Tibial nerve (tissue), 4 donors: ENCODE results near the gene CCDC91. TPM values are rescaled to one million over a fixed set of nuclear protein-coding genes. Genes with fewer than 3 reads are reported as not detected.
A peak's percentile ranks its signal among the peaks of the same experiment; 100 is the strongest.

Source experiments
- DNase-seq, 2 donors: peaks; one replicate each; pipeline ENCODE4 v3.0.0-alpha.2; 2019; ENCODE audit warnings: low spot score in 2 of 2
- H3K27ac ChIP-seq, 4 donors: fragments of 200-600 bp; sonication (generic) in 3 of 4; one replicate each; pipeline ENCODE4 v1.5.1; 2017 to 2019; ENCODE audit warnings: mild to moderate bottlenecking in 1 of 4
- H3K27me3 ChIP-seq, 2 donors: fragments of 200-600 bp; sonication (generic) in 1 of 2; one replicate each; pipeline versions ENCODE4 v1.5.1 to v1.6.0; 2017 to 2019
- H3K36me3 ChIP-seq, 3 donors: fragments of 200-600 bp; sonication (generic); one replicate each; pipeline ENCODE4 v1.5.1; 2018 to 2019
- H3K4me1 ChIP-seq, 4 donors: fragments of 200-600 bp; sonication (generic) in 3 of 4; one replicate each; pipeline ENCODE4 v1.5.1; 2017 to 2019
- H3K4me3 ChIP-seq, 4 donors: fragments of 200-600 bp; sonication (generic) in 3 of 4; one replicate each; pipeline ENCODE4 v1.5.1; 2017 to 2019; ENCODE audit warnings: mild to moderate bottlenecking in 1 of 4, moderate library complexity in 1 of 4
- H3K9me3 ChIP-seq, 4 donors: fragments of 200-600 bp; sonication (generic) in 3 of 4; one replicate each; pipeline ENCODE4 v1.5.1; 2017 to 2019
- EP300 ChIP-seq, 2 donors: sonication (generic); formaldehyde crosslinking; IDR thresholded peaks; one replicate each; pipeline ENCODE4 v1.6.1; 2017; ENCODE audit warnings: antibody characterized with exemption in 2 of 2, mild to moderate bottlenecking in 1 of 2
- POLR2A ChIP-seq, 2 donors: fragments of 450-650 bp; IDR thresholded peaks; one replicate each; pipeline ENCODE4 v1.6.1; 2017; ENCODE audit warnings: antibody characterized with exemption in 2 of 2, mild to moderate bottlenecking in 2 of 2, moderate library complexity in 2 of 2
- WGBS, 2 donors: methylation state at CpG; one replicate each; pipeline ENCODE4 v1.1.5; 2018; 5-methylcytosine and 5-hydroxymethylcytosine counted together
- total RNA-seq, 4 donors: library from RNA; depleted of rRNA; stranded (reverse); fragments of >200 nt; gene quantifications; one replicate each; pipeline ENCODE4 v1.1.0, GENCODE V29; 2016
- TF ChIP-seq, protein P1 (sequence below), 5 experiments: fragments of 200-600 bp in 3 of 5; fragments of 450-650 bp in 2 of 5; sonication (generic) in 3 of 5; IDR thresholded peaks; one replicate each; pipeline ENCODE4 v1.5.1; 2016 to 2019; ENCODE audit warnings: antibody characterized with exemption in 5 of 5, mild to moderate bottlenecking in 3 of 5, moderate library complexity in 2 of 5

Gene CCDC91
- total RNA-seq, 4 donors from 2014 or later = 39.0 to 76.5 (median 44.0) TPM

DNA sequence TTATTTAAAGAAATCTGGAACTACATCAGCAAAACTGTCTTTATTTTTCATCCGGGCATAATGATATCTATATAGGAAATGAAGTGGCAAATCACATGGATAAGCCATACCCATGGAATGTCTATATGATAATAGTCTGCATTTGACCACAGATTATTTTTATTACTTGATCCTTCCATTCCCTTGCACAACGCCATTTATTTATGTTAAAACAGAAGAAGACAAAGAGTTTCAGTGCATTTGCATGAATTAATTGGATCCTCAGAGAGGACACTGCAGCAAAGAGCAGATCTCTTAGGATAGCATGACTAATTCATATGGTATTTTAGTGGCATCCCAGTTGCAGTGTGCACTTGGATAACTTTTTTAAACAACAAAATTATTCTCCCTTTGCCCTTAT lies 345.0 kb downstream of the CCDC91 start:
- WGBS, 2 donors = 66 to 69% methylated on average over 2 of the region's 2 CpGs
- Histone ChIP-seq H3K36me3 (no peaks in the 10 kb centered on the region), H3K4me3 (no peak overlapping the region), H3K9me3 (no peaks in the 10 kb centered on the region), H3K27ac (no peak overlapping the region), H3K27me3 (no peaks in the 10 kb centered on the region), H3K4me1 (peaks cover 0 to 12% (median 0%) of the 10 kb centered on the region in 4 donors)
- no peak for DNase-seq
- TF ChIP-seq, protein P1, sequence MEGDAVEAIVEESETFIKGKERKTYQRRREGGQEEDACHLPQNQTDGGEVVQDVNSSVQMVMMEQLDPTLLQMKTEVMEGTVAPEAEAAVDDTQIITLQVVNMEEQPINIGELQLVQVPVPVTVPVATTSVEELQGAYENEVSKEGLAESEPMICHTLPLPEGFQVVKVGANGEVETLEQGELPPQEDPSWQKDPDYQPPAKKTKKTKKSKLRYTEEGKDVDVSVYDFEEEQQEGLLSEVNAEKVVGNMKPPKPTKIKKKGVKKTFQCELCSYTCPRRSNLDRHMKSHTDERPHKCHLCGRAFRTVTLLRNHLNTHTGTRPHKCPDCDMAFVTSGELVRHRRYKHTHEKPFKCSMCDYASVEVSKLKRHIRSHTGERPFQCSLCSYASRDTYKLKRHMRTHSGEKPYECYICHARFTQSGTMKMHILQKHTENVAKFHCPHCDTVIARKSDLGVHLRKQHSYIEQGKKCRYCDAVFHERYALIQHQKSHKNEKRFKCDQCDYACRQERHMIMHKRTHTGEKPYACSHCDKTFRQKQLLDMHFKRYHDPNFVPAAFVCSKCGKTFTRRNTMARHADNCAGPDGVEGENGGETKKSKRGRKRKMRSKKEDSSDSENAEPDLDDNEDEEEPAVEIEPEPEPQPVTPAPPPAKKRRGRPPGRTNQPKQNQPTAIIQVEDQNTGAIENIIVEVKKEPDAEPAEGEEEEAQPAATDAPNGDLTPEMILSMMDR (IDR thresholded peaks at IDR 0.05) = no peak
- TF ChIP-seq POLR2A (IDR thresholded peaks at IDR 0.05) (no peak), EP300 (IDR thresholded peaks at IDR 0.05) (no peak)

DNA sequence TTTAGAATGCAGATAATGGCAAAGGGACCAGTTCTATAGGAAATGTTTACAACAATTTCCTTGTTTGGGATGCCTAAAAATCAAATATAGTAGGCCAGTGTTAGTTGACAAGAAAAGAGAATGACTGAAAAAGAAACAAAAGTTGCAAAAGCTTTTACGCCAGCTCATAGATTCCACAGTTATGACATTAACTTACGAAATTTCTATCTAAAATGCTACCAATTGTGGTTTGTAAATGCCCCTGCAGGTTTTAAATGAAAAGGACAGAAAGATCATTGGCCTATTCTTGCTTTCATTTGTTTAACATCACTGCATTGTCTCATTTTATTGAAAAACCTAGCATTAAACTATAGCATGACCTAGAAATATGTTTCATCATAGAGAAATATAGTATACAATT lies 345.8 kb downstream of the CCDC91 start:
- TF ChIP-seq, protein P1 (IDR thresholded peaks at IDR 0.05) = no peak
- TF ChIP-seq EP300 (IDR thresholded peaks at IDR 0.05) (no peak), POLR2A (IDR thresholded peaks at IDR 0.05) (no peak)
- Histone ChIP-seq H3K4me1 (peaks cover 0 to 12% (median 0%) of the 10 kb centered on the region in 4 donors), H3K27ac (peak overlapping the region in 1 of 4 donors; percentile 15), H3K4me3 (no peak overlapping the region), H3K9me3 (no peaks in the 10 kb centered on the region), H3K36me3 (no peaks in the 10 kb centered on the region), H3K27me3 (no peaks in the 10 kb centered on the region)
- no peak for DNase-seq
- 48 to 51% methylated on average over 2 of the region's 2 CpGs for WGBS, 2 donors

DNA sequence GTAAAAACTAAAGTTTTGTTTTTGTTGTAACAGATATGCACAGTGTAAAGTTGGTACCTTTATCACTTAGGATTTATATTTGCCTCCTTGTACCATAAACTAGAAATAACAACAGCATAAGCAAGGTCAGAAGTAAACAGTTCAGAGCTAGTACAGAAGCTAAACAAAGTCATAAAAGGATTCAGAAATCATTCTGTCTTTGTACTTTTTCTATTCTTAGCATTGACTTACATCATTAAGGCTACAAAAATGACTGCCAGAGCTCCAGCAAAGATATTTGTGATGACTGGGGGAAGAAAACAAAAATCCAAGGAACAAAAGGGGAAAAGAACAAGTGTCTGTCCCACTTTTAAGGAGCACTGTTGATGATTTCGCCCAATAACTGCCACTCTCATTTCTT lies 347.2 kb downstream of the CCDC91 start:
- DNase-seq = no peak
- Histone ChIP-seq H3K9me3 (no peaks in the 10 kb centered on the region), H3K4me3 (no peak overlapping the region), H3K4me1 (peaks cover 0 to 12% (median 0%) of the 10 kb centered on the region in 4 donors), H3K36me3 (no peaks in the 10 kb centered on the region), H3K27ac (peak overlapping the region in 2 of 4 donors; percentile 38 to 44), H3K27me3 (no peaks in the 10 kb centered on the region)
- TF ChIP-seq POLR2A (IDR thresholded peaks at IDR 0.05) (no peak), EP300 (IDR thresholded peaks at IDR 0.05) (no peak)
- TF ChIP-seq, protein P1 (IDR thresholded peaks at IDR 0.05) = no peak
- 80 to 97% methylated on average over 1 of the region's 1 CpG for WGBS, 2 donors

DNA sequence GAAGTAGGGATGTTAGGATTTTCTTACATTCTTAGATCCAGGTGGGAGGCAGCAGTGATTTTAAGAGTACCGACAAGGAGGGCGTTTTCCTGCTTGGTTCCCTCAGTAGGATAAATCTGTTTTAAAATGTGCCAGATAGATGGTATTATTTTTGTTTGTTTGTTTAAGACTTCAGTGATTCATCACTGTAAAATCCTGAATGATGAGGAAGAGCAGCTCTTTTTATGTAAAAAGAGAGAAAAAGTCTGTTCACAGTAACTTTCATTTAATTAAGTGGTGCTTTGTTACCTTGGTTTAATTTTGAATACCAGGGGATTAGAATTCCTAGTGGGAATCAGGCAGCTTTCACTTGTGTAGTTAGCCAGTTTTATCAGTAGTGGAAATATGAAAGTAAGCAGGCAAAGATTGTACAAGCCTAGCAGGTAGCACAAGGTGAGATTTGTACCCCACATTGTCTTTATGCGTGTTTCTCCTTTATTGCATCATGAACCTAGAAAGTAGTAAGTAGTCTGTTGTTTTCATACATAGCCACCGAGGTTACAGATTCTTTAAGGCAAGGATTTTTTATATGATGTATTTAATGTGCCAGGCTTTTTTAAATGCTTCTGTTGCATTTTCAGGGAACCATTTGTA lies 349.6 kb downstream of the CCDC91 start:
- WGBS, 2 donors = 89 to 97% methylated on average over 4 of the region's 4 CpGs
- H3K27ac ChIP-seq = no peak overlapping the region
- DNase-seq = no peak
- TF ChIP-seq EP300 (IDR thresholded peaks at IDR 0.05) = no peak
- TF ChIP-seq, protein P1 (IDR thresholded peaks at IDR 0.05) = no peak
- TF ChIP-seq POLR2A (IDR thresholded peaks at IDR 0.05) = no peak
- H3K4me1 ChIP-seq = peaks cover 0 to 12% (median 0%) of the 10 kb centered on the region in 4 donors
- H3K36me3 ChIP-seq = no peaks in the 10 kb centered on the region
- no peaks in the 10 kb centered on the region for H3K9me3 ChIP-seq
- no peak overlapping the region for H3K4me3 ChIP-seq
- no peaks in the 10 kb centered on the region for H3K27me3 ChIP-seq

DNA sequence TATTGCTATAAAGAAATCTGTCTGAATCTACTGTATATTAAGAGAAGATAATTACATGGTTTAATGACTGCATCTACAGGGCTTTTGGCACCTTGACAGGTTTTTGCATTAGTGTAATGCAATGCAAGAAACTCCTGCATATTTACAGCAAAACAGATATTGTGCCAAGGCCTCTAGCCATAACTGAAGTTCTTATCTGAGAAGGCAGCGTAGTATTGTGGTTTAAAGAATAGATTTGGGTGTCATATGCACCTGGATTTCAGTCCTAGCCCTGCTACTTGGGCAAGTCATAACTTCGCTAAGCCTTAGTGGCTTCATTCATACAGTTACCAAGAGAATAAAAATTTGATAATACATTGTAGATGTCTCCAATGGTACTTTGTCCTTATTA lies 350.1 kb downstream of the CCDC91 start:
- Histone ChIP-seq H3K4me1 (peaks cover 0 to 12% (median 0%) of the 10 kb centered on the region in 4 donors), H3K36me3 (no peaks in the 10 kb centered on the region), H3K9me3 (no peaks in the 10 kb centered on the region), H3K4me3 (no peak overlapping the region), H3K27me3 (no peaks in the 10 kb centered on the region), H3K27ac (no peak overlapping the region)
- TF ChIP-seq EP300 (IDR thresholded peaks at IDR 0.05) (no peak), POLR2A (IDR thresholded peaks at IDR 0.05) (no peak)
- TF ChIP-seq, protein P1 (IDR thresholded peaks at IDR 0.05) = no peak
- 98 to 100% methylated on average over 2 of the region's 2 CpGs for WGBS, 2 donors
- DNase-seq = no peak
